Ovary (tissue), 3 donors: ENCODE measurements around the gene COP1.

Experiments used
- POLR2A ChIP-seq: fragments of 450-650 bp; IDR thresholded peaks from one replicate; pipeline ENCODE4 v1.6.1; 2017; ENCODE audit warnings: antibody characterized with exemption, mild to moderate bottlenecking, moderate library complexity
- TF ChIP-seq, protein P1 (sequence below), 3 donors: fragments of 450-650 bp in 2 of 3; fragments of 200-600 bp in 1 of 3; IDR thresholded peaks; one replicate each; pipeline versions ENCODE4 v1.5.1 to v1.8.0; 2016 to 2022; ENCODE audit warnings: antibody characterized with exemption in 3 of 3, mild to moderate bottlenecking in 1 of 3
- donor health status: DM: no; HTN: no; CAD: no.

DNA sequence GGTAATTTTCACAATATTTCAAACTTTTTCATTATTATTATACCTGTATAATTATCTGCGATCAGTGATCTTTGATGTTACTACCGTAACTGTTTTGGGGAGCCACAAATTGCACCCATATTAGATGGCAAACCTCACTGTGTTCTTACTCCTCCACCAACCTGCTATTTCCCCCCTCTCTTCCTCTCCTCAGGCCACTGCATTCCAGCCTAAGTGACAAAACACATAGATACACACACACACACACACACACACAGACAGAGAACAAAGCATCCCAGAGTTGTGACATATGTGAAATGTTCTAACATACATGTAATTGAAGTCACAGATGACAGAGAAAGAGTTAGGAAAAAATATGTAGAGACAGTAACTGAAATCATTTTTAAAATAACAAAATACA lies 18.5 kb downstream of the COP1 start:
- TF ChIP-seq POLR2A, result no peak
- TF ChIP-seq, protein P1, sequence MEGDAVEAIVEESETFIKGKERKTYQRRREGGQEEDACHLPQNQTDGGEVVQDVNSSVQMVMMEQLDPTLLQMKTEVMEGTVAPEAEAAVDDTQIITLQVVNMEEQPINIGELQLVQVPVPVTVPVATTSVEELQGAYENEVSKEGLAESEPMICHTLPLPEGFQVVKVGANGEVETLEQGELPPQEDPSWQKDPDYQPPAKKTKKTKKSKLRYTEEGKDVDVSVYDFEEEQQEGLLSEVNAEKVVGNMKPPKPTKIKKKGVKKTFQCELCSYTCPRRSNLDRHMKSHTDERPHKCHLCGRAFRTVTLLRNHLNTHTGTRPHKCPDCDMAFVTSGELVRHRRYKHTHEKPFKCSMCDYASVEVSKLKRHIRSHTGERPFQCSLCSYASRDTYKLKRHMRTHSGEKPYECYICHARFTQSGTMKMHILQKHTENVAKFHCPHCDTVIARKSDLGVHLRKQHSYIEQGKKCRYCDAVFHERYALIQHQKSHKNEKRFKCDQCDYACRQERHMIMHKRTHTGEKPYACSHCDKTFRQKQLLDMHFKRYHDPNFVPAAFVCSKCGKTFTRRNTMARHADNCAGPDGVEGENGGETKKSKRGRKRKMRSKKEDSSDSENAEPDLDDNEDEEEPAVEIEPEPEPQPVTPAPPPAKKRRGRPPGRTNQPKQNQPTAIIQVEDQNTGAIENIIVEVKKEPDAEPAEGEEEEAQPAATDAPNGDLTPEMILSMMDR (IDR thresholded peaks at IDR 0.05), result no peak
